CD4-positive, alpha-beta T cell treated with Interleukin-17A for 4 hours (primary cell): ENCODE results near the gene ANXA2.
A peak's percentile ranks its signal among the peaks of the same experiment; 100 is the strongest.
"Not testable (repeated sequence)": the region's sequence is repeated elsewhere in the genome, so short reads cannot be mapped to it uniquely, and the experiment has no call there.

ENCODE experiments used
- DNase-seq: peaks from one replicate; pipeline ENCODE4 v3.0.0-alpha.2; 2020; ENCODE audit warnings: mixed read lengths

Gene ANXA2

GRCh38 chr15:60408463-60408981 is 10.7 kb upstream of the ANXA2 start:
- DNase-seq, result no peak

DNA sequence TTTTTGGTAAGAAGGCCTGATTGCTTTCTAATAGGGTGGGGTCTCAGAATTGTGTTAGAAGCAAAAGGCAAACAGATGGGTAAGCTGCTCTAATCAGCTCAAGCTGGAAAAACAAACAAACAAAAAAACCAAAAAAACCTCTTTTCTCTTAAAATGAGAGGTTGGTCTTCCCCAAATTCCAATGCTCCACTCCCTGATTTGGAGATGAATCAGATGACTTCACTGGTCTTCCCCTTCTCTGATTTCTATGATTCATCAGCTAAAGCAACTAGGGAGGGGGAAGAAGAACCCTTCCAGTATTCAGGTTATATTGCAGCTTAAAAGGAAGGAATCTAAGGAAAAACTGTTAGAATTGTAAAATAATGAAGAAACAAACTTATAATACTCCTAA is 9.6 kb upstream of the ANXA2 start:
- no peak for DNase-seq

GRCh38 chr15:60406513-60407414 is 9.0 kb upstream of the ANXA2 start:
- no peak for DNase-seq

GRCh38 chr15:60405399-60405798 is 7.6 kb upstream of the ANXA2 start:
- no peak for DNase-seq

DNA sequence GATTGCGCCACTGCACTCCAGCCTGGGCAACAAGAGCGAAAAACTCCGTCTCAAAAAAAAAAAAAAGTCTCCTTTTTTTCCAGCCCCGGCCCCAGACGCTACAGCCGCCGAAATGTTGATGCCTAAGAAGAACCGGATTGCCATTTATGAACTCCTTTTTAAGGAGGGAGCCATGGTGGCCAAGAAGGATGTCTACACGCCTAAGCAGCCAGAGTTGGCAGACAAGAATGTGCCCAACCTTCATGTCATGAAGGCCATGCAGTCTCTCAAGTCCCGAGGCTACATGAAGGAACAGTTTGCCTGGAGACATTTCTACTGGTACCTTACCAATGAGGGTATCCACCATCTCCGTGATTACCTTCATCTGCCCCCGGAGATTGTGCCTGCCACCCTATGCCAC is 6.6 kb upstream of the ANXA2 start:
- not testable (repeated sequence) for DNase-seq

GRCh38 chr15:60400944-60401343 is 3.2 kb upstream of the ANXA2 start:
- DNase-seq, result no peak

DNA sequence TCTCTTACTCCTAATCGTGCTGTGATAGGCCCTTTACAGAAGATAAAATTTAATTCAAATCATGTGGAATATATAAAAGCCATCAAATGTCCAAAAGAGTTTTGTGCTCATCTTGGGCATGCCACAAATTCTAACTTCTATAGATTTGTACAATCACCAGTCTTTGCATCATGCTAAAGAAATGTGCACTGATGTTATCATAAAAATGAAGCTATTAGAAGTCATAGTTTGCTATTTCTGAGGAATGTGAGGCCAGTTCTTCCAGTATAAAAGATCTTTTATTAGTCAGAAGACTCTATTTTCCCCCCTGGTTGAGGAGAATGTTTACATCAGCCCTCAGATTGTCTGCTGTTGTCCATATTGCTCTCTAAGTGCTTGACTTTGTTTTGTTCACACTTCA is 2.1 kb upstream of the ANXA2 start:
- no peak for DNase-seq

GRCh38 chr15:60399246-60399915 is 1.6 kb upstream of the ANXA2 start:
- DNase-seq, result no peak

DNA sequence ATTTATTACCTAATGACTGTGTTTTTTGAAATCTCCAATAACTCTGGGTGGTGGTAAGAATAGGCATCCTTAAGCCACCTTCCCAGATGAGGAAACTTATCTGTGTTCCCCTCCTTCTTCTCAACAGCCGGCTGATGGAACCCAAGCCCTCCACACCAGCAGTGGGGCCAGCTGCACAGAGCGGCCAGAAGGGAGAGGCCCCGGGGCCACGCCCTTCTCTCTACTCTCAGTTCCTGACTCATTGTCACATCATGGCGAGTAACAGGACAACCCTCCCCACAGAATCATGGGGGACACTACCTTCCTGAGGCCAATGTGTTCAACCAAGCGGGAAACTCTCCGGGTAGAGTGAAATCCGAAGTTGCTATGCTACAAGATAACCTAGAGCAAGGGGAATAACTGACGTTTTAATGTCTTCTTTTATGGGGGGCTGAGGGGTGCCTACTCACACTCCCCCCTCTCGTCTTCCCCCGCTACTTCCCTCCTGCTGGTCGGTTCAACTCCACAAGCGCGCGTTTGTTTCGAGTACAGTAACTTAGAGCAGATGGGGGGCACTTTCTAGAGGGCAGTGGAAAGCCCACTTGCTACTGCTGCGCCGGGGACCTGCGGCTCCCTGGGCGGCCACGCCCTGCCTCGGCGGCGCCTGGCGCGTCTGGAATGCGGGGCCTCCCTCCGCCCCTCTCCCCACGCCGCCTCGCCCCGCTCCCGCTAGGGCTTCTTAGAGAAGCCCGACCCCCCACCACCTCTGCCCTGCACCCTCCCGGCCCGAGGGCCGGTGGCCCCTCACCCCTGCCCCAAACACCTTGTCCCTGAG is 621 bp downstream of the ANXA2 start:
- peak; percentile 54 for DNase-seq

GRCh38 chr15:60396560-60396957 is 1.2 kb downstream of the ANXA2 start:
- no peak for DNase-seq

DNA sequence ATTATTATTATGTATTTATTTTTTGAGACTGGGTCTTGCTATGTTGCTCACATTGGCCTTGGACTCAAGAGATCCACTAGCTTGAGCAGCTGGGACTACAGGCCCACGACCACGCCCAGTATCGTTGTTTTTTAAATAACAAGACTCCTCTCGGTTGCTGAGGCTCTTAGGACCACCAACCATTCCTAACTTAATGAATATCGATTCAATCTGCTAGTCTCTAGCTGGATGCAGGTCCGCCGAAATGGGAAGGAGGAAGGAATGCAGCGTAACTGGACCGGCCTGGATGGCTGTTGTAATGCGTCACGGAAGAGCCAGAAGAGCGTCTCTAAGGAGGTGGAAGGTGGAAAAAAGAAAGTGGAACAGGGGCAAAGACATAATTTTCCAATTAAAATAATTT is 1.7 kb downstream of the ANXA2 start:
- no peak for DNase-seq

GRCh38 chr15:60395276-60396011 is 2.3 kb downstream of the ANXA2 start:
- no peak for DNase-seq

GRCh38 chr15:60394689-60395097 is 3.1 kb downstream of the ANXA2 start:
- DNase-seq, result no peak

GRCh38 chr15:60392986-60393790 is 4.6 kb downstream of the ANXA2 start:
- no peak for DNase-seq

- DNase-seq, result peak; percentile 11
Observed at GRCh38 chr15:60392601-60392985, 5.2 kb downstream of the ANXA2 start.

- no peak for DNase-seq
Observed at GRCh38 chr15:60391722-60392315, 6.0 kb downstream of the ANXA2 start.

DNA sequence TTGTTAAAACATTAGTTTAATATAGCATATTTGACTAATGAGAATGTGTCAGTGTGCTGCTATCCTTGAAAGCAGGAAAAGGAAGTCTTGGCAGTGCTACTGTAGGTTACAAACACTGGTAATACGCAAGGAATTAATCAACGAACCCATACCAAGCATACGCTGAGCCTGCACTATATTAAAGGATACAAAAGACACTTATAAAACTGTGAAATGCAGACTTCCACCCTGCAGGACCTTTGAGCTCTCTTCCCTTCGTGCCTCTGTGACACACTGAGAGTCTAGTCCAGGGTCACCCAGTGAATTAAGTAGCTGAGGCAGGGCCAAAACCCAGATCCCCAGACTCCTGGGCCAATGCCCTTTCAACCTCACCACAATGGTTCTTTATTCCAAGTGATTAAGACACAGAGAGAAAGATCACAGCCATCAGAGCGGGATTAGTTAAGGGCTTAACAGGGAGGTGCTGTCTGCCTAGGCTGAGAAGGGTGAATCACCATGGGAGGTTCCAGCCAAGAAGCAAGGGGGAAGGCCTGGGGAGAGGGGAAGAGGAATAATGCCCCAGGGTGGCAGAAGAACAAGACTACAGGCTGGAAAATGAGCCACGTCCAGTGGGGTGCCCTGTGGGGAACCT is 6.8 kb downstream of the ANXA2 start:
- no peak for DNase-seq

GRCh38 chr15:60390231-60390630 is 7.6 kb downstream of the ANXA2 start:
- DNase-seq, result no peak

GRCh38 chr15:60389261-60390077 is 8.3 kb downstream of the ANXA2 start:
- peak; percentile 11 for DNase-seq

- no peak for DNase-seq
Observed at GRCh38 chr15:60387321-60387720, 10.5 kb downstream of the ANXA2 start.
